HG03280 (cell line): ENCODE data around the gene SCFD2.

Experiments used
- ATAC-seq: cut with Tn5 transposase; IDR thresholded peaks from one replicate; pipeline ENCODE4 v1.9.1; 2021; ENCODE audit warnings: mild to moderate bottlenecking, moderate library complexity; ENCODE audit not compliant: unreplicated experiment

The SCFD2 gene

GRCh38 chr4:53019485-53020382, 346.1 kb downstream of the SCFD2 start:
- ATAC-seq: no peak

GRCh38 chr4:53018471-53018870, 347.4 kb downstream of the SCFD2 start:
- no peak for ATAC-seq

DNA sequence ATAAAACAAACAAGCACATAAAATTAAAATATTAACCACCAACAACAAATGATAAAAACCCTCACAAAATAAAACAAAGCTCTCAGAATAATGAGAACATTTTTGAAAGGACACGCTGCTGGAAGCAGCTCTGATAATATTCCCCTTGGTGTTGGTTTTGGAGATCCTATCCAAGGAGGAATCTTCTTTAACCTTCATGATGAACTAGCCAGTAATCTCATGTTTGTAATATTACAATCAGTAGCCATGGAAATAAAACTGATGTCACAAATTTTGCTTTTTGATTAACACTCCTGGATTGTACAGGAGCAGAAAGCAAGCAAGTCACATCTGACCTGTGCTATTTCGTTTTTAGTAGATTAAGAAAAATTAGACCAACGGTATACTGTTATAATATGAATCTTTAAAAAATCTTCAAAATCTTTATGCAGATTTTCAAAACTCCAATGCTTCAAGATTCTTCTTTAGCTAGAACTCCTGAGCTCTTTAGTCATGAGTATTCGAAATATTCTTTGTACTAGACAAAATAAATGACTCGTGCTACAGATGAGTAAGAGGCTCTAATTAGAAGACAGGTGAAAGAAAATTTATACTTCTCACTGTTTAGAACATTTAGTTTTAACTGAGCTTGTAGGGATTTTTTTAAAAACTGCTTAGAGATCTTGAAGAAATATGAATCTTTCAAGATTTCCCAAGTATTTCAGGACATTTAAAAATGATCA, 349.6 kb downstream of the SCFD2 start:
- ATAC-seq: no peak

DNA sequence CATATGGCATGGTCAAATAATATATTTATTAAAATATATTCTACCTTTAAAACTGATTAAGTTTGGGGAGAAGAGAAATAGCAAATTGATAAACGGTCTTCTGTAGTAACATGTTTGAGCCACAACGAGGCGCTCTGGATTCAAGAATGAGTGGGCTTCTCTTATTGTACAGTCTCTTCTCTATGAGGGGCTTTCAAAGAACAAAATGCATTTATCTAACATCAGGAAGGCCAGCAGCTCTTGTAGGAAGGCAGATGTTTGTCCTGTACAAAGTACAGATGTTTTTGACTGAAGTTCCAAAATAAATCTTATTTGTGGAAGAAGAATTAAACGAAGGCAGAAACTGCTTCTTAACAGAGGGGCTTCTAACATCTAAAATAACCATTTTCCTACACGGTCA, 350.2 kb downstream of the SCFD2 start:
- no peak for ATAC-seq

DNA sequence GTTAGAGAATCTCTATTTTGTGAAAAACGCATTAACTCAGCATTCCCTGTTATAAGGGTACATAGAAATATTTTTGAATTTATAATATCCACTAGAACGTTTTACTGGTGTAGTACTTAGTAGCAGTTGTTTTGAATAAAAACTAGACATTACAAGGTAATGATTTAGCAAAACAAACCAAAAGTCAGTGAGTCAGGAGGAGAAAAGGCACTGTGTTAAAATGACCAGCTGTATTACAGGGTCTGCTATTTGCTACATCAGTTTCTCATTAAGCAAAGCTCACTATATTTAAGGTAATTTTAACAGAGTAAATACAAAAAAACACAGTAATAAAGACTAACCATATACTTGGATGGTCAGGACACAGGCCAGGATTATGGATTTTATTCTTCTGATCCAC, 351.0 kb downstream of the SCFD2 start:
- ATAC-seq: no peak

DNA sequence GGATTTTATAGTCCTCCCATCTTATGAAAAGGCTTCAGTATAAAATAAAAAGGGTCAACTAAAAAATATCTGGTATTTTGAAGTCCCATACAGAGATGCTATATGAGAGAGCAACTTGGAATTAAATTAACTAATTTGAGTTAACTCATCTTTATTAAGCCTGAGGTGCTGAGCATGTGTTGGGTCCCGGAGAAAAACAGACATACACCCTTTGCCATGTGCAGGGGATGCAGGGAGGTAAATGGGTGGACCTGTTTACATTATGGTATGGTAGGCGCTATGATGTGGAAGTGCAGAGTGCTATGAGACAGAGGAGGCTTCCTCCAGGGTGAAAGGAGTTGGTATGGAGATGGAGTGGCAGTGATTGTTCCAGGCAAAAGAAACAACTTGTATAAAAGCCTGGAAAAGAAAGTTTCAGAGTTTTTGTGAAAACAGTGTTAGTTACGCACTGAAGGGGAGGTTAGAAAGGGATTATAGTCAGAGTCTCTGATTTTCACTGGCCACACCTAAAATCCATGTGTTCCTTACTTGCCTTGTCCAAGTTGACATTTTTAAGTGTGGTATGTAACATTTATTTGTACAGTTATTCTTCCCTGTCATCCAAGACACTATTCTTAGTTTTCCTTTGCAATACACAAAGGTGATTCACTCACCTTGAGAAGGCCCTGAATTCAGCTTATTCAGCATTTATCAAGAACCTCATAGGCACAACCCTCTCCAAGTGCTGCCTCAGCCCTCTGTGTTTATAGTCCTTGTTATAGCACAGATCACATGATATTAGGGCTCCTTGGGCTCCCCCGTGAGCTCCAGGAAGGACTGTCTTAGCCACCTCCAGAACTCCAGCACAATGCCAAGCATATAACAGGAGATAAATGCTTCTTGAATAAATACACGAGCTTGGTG, 351.7 kb downstream of the SCFD2 start:
- no peak for ATAC-seq

DNA sequence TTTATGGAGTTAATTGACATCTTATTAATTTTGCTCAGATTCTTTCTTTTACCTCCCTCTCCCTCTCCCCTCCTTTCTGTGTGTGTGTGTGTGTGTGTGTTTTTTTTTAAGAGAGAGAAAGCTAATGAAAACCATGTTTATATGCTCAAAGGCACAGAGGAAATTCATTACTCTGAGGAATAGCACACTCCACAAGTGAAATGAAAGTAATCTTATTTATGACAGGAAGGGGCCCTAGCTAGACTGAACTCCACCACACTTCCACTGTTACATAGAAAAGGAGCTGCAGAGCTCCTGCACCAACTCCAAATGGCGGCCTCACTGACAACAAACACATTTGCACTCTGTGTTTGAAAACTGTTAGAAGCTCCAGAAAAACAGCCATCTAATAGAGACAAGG, 353.1 kb downstream of the SCFD2 start:
- ATAC-seq: no peak

DNA sequence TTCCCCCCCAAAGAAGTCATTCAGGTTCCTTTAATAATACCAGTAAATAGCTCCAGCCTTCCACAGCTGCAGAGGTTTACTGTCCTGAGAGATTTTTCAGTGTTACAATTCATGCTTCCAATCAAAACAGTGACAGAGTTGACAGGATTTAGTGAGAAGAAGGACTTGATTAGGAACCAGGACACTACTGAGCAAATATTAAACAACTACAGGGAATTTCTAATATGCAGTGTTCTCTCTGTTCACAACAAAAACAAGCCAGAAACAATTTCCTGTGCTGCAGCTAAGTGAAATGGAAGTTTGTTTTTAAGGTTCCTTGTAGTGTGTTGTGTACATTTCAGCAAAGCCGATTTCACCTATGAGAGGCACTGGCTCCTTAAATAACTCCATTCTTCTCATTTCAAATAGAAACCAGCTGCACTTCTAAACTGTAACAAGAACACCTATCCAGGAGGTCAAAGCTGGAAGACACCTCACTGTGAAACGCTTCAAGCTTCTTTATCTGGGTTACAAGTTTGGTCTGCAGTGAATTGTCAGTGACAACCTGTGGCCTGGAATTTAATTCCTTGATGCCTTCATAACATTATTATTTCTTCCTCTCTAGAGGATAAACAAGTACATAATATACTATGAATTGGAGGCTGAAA, 354.5 kb downstream of the SCFD2 start:
- ATAC-seq: no peak

DNA sequence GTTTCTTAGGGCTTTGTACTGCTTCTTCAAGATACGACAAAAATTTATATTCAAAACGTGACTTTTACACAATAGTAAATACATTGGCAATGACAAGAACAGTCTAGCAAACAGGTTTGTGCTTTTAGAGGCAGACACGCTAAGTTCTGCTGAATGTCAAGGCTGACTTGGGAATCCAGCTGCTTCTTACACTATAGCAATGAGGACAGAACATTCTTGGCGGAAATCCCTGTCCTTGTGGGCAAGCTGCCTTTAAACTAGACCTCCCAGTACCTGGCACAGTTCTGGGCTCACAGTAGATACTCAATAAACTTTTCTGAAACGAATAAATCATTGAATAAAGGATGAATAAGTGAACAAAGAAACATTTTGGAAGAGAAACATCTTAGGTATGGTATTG, 355.5 kb downstream of the SCFD2 start:
- ATAC-seq: no peak

GRCh38 chr4:53009824-53010223, 356.0 kb downstream of the SCFD2 start:
- ATAC-seq: no peak

DNA sequence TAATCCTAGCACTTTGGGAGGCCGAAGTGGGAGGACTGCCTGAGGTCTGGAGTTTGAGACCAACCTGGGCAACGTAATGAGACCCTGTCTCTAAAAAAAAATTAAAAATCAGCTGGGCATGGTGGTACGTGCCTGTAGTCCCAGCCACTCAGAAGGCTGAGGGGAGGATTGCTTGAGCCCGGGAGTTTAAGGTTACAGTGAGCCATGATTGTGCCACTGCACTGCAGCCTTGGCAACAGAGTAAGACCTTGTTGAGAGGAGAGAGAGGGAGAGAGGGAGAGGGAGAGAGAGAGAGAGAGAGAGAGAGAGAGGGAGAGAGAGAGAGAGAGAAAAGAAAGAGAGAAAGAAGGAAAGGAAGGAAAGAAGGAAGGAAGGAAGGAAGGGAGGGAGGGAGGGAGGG, 358.8 kb downstream of the SCFD2 start:
- ATAC-seq: no peak

DNA sequence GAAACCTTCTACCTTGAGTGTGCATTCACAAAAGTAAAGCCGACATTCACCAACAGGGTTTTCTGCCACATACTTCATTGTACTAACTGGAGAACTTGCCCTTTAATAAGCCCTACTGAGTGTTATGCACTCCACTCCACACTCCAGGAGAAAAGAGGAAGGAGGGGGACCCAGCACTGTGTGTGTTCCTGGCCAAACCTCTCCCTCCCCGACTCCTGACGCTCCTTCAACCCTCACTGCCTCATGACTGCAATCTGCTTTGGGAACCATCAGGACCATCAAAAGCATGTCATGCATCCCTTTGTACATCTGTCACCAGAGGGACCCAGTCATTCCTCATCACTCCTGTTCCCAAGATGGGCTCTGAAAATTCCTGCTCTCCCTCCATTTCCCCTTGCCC, 360.1 kb downstream of the SCFD2 start:
- ATAC-seq: no peak

DNA sequence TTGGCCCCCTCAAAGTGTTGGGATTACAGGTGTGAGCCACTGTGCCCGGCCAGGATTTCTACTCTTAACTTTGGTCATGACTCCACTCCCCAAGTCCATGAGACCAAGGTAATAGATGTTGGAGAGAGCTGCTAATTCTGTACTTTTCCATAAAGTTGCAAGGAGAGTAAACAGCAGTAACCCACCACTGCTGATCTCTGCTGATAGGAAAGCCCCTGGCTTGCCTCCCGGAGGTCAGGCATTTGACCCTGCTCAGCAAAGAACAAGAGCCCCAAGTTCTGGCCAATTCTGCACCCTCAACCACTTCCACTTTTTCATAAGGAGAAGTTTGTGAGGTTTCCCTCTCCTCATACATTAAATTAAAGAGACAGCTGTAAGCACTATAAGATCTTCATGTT, 360.7 kb downstream of the SCFD2 start:
- no peak for ATAC-seq

GRCh38 chr4:53004497-53005148, 361.2 kb downstream of the SCFD2 start:
- no peak for ATAC-seq

DNA sequence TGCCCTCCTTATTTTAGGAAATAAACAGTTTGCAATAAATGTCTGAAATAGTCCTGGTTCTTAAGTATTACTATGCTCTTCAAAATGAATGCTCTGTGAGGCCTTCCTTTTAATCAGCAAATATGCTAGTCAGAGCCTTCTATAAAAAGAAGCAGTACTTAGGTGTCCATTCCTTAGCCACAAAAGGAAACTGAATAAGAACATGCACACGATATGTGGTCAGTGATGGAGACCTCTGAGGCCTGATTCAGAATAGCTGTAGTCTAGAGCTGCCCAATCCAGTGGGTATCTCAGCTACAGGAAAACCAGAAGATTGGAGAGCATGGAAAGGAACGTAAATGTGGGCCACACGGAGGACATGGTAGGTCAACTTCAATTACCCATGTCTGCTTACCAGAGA, 361.9 kb downstream of the SCFD2 start:
- no peak for ATAC-seq

DNA sequence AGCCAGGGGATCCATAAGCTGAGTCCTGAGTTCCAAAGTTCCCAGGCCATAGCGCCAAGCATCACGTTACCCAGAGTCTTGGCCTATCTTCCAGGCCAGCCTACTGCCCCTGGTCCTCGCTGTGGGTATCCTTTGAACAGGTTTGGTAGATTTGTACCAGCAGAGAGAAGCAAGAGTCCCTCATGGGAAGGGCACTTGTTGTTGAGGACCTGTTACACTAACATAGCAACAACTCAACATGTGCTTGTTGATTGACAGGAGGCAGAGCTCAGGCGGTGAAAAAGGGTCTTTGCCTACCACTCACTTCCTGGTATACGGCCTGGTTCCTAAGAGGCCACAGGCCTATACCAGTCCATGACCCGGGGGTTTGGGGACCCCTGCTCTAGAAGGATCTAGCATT, 365.3 kb downstream of the SCFD2 start:
- no peak for ATAC-seq

DNA sequence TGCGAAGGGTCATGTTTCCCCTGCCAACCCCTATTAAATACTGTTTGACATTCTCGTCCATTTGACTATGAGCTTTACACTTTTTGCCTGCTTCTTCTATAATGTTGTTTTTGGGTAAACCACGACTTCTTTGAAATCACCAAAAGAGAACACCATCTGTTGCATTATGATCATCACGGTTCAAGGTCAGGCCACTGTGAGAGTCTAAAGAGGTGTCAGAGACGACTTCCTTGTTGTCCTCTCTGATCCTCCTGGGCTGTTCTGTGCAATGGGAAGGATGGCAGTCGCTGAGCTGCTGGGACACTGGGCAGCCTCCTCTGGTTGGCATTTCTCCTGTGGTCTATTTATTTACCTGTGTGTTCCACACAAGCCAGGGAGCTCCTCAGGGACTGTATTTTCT, 366.2 kb downstream of the SCFD2 start:
- ATAC-seq: no peak

DNA sequence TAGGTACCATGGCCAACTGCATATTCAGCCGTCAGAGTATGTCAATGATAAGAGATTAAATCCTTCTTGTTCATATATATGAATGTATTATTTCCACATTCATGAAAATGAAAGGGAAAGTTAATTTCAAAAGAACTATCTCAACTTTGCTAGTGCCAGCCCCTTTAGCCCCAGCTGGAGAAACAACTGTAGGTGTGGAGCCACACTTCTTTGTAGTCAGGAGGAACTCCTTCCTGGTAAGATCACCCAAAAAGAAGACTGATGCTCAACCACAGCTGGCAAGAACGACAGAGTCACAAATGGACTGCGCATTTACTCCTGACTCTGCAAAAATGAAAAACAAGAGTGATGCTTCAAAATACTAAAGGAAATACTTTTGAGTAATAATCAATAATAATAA, 367.4 kb downstream of the SCFD2 start:
- ATAC-seq: no peak

DNA sequence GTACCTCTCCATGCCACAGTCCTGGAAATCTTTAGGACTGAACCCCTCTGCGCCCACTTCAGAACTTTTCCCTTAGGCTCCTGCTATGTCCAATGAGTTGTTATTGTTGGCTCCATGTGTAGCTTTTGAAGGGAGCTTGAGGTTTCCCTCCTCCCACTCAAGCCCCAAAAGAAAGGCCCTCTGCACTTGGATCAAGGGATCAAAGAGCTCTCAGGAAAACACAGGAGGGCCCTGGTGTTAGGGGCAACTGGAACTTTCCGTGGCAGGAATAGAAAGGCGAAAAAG, 368.8 kb downstream of the SCFD2 start:
- no peak for ATAC-seq

- ATAC-seq: no peak
These were observed 369.4 kb downstream of the SCFD2 start for GRCh38 chr4:52996261-52997131.
